Osteocyte (in vitro differentiated cells): ENCODE data around the gene ABCC9. TPM values are rescaled to one million over a fixed set of nuclear protein-coding genes. Genes with fewer than 3 reads are reported as not detected.

Experiments used
- DNase-seq: peaks from one replicate; pipeline ENCODE4 v3.0.0; 2021; ENCODE audit warnings: mixed read lengths; ENCODE audit not compliant: unreplicated experiment; ENCODE audit errors: extremely low spot score
- H3K27ac Mint-ChIP-seq: one replicate; pipeline ENCODE4 v1.8.0; 2021; ENCODE audit warnings: mild to moderate bottlenecking, mixed read lengths; ENCODE audit not compliant: unreplicated experiment
- H3K27me3 Mint-ChIP-seq: one replicate; pipeline ENCODE4 v1.8.0; 2021; ENCODE audit warnings: mixed read lengths; ENCODE audit not compliant: unreplicated experiment
- H3K36me3 Mint-ChIP-seq: one replicate; pipeline ENCODE4 v1.8.0; 2021; ENCODE audit warnings: mixed read lengths; ENCODE audit not compliant: unreplicated experiment
- H3K4me1 Mint-ChIP-seq: one replicate; pipeline ENCODE4 v1.8.0; 2021; ENCODE audit warnings: mixed read lengths; ENCODE audit not compliant: unreplicated experiment
- H3K4me3 Mint-ChIP-seq: one replicate; pipeline ENCODE4 v1.8.0; 2021; ENCODE audit warnings: mild to moderate bottlenecking, moderate library complexity, mixed read lengths; ENCODE audit not compliant: unreplicated experiment
- H3K9me3 Mint-ChIP-seq: one replicate; pipeline ENCODE4 v1.8.0; 2021; ENCODE audit warnings: mixed read lengths; ENCODE audit not compliant: unreplicated experiment
- total RNA-seq: library from RNA; stranded (reverse); gene quantifications from 2 replicates; pipeline ENCODE4 v1.2.1, GENCODE V29; 2021
- TF ChIP-seq, protein P1 (sequence below): fragments of 200-600 bp; sonication (generic); IDR thresholded peaks from 2 replicates; pipeline ENCODE4 v1.5.0; 2021; ENCODE audit warnings: antibody characterized with exemption, mild to moderate bottlenecking, moderate library complexity

The ABCC9 gene
- total RNA-seq, 1 donor from 2014 or later, result 0.46 TPM

DNA sequence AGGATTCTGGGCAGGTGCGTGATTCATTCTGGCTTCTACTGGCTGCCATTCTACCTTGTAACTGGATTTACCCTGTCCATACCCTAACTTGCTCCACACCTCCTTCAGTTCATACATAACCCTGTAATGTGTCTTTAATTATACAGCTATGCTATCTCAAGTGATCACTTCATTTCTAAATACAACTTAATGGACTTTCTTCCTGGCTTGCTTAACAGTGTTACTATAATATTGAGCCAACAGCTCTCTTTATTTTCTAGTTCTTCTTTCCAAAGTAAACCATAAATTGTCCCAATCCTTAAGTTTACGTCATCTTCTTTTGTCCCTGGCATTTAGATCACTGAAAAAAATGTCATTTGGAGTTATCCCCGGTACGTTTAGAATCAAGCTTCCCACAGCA is 90.8 kb downstream of the ABCC9 start:
- no peak overlapping the region for H3K27ac Mint-ChIP-seq
- no peak for DNase-seq
- TF ChIP-seq, protein P1, sequence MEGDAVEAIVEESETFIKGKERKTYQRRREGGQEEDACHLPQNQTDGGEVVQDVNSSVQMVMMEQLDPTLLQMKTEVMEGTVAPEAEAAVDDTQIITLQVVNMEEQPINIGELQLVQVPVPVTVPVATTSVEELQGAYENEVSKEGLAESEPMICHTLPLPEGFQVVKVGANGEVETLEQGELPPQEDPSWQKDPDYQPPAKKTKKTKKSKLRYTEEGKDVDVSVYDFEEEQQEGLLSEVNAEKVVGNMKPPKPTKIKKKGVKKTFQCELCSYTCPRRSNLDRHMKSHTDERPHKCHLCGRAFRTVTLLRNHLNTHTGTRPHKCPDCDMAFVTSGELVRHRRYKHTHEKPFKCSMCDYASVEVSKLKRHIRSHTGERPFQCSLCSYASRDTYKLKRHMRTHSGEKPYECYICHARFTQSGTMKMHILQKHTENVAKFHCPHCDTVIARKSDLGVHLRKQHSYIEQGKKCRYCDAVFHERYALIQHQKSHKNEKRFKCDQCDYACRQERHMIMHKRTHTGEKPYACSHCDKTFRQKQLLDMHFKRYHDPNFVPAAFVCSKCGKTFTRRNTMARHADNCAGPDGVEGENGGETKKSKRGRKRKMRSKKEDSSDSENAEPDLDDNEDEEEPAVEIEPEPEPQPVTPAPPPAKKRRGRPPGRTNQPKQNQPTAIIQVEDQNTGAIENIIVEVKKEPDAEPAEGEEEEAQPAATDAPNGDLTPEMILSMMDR, result no peak
- H3K4me1 Mint-ChIP-seq, result no peaks in the 10 kb centered on the region
- no peaks in the 10 kb centered on the region for H3K36me3 Mint-ChIP-seq
- no peaks in the 10 kb centered on the region for H3K9me3 Mint-ChIP-seq
- no peak overlapping the region for H3K4me3 Mint-ChIP-seq
- peaks cover 26% of the 10 kb centered on the region for H3K27me3 Mint-ChIP-seq

DNA sequence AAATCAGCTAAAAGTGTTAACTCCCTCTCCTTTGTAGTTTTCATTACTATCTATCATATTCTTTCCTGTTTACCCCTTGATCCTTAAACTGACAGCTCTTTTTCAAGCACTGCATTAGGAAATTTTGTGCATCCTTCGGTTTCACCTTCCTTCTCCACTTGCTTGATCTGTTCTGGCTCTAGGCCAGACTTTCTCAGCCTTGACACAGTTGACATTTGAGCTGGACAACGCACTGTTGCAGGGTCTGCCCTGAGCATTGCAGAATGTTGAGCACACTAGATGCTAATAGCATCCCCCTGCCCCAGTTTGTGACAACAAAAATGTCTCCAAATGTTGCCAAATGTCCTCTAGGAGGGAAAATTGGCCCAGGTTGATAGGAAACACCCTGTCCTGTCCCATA is 91.3 kb downstream of the ABCC9 start:
- H3K9me3 Mint-ChIP-seq, result no peaks in the 10 kb centered on the region
- H3K36me3 Mint-ChIP-seq, result no peaks in the 10 kb centered on the region
- H3K4me1 Mint-ChIP-seq, result no peaks in the 10 kb centered on the region
- TF ChIP-seq, protein P1, result no peak
- H3K4me3 Mint-ChIP-seq, result no peak overlapping the region
- no peak overlapping the region for H3K27ac Mint-ChIP-seq
- DNase-seq, result no peak
- H3K27me3 Mint-ChIP-seq, result peaks cover 26% of the 10 kb centered on the region

DNA sequence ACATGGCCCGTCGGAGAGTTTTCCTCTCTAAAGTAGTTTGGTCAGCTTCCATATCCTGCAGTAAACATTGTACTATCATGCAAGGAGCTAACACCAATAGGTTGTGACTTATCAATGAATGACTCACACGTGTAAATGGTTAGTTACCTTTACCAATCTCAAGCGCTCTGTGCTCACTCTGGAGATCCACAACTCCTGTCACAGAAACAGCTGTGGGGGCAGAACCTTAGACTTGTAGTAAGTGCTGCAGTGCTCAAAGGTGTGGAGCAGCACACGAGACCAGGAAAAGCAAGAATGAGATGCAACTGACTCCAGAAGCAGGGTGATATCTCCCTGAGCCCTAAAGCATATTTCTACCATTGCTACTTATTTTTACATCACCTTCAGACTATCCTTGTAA is 93.0 kb downstream of the ABCC9 start:
- Mint-ChIP-seq H3K36me3 (no peaks in the 10 kb centered on the region), H3K9me3 (no peaks in the 10 kb centered on the region), H3K27ac (no peak overlapping the region), H3K27me3 (peaks cover 26% of the 10 kb centered on the region), H3K4me1 (no peaks in the 10 kb centered on the region), H3K4me3 (no peak overlapping the region)
- TF ChIP-seq, protein P1, result no peak
- DNase-seq, result no peak

DNA sequence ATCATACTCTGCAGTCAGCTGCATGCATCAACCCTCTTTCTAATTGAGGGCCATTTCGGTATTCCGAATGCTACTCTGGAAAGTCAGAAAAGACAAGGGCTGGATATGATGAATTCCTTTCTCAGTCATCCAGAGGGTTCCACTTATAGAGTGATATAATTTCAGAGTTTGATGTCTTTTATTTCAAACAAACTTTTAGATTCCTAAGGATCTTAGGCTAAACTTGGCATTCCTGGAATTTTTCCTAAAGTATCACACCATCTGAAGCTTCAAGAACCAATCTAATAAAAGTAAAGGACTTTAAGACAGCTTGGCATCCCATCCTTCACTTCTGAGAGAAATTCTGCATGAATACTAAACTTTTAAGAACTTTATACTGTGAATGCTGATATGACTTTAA is 97.4 kb downstream of the ABCC9 start:
- Mint-ChIP-seq H3K4me1 (no peaks in the 10 kb centered on the region), H3K36me3 (no peaks in the 10 kb centered on the region), H3K9me3 (no peaks in the 10 kb centered on the region), H3K27me3 (peaks cover 20% of the 10 kb centered on the region), H3K4me3 (no peak overlapping the region), H3K27ac (no peak overlapping the region)
- TF ChIP-seq, protein P1, result no peak
- no peak for DNase-seq

DNA sequence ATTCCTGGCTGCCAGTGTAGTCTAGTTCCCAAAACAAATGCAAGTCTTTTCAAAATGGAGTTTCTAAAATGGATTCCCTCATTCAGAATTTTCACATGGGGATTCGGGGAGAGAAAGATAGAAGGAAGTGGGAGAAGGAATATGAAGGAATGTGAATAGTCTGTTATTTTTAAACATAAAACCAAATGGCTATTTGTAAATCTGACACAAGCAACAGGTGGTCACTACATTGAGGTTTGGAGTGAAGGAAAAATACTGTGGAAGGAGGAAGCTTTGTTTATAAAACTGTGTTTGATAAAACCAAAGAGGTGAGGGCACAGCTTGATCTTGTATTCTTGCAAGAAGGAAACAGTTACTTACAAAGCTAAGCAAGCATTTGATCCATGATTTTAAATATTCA is 101.5 kb downstream of the ABCC9 start:
- Mint-ChIP-seq H3K4me3 (no peak overlapping the region), H3K9me3 (no peaks in the 10 kb centered on the region), H3K36me3 (no peaks in the 10 kb centered on the region), H3K27me3 (peaks cover 23% of the 10 kb centered on the region), H3K27ac (no peak overlapping the region), H3K4me1 (no peaks in the 10 kb centered on the region)
- TF ChIP-seq, protein P1, result no peak
- DNase-seq, result no peak
